GM21528 (cell line): ENCODE data around the gene ITPR2.

Experiments
- ATAC-seq: cut with Tn5 transposase; IDR thresholded peaks from one replicate; pipeline ENCODE4 v1.9.1; 2021; ENCODE audit warnings: mild to moderate bottlenecking, moderate library complexity; ENCODE audit not compliant: unreplicated experiment, low FRiP score

The ITPR2 gene

DNA sequence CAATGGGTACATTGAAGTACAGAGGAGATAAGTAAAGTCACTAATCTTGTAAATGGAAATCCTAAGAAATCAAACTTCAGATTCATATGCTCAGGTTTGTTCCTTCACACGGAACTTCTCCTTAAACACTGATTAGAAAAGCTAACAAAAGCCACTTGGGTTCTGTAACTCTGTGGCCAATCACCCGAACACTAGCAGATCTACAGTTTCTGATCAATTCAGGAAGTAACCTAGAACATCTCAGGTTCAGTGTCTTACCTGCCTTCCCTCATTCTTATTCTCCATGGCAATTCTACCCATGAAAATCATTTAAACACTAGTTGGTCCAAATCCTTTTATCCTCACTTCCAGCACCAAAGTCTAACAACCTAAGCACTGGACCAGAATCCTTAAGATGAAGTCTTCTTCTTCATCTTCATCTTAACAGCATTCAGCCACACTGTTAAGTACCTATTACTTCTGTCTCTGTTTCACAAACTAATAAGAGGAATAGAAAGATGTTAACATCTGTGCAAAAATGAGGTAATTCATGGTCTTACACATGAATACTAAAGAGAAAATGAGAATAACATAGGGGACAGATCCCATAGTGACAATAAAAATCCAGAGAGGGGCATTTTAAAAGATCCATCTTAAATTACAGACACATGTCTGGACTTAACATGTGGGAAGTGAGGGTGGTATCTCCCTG is 453.1 kb downstream of the ITPR2 start:
- ATAC-seq, result no peak

DNA sequence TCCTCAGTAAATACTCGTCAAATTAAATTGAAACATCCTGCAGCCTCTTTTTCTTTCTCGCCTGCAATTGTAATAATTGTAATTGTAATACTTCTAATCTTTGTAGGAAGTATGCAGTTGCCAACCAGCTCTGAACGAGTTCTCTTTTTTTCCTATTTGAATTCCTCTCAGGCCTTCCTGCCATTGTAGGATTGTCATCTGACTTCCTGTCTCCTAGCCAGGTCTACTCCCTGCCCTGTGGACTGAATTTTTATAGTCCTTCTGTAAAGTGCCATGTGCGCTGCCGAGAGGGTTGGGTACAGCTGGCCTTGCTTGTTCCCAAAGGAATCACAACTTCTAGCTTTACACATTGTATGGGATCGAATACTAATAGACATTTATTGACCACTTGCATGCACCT is 454.3 kb downstream of the ITPR2 start:
- no peak for ATAC-seq

DNA sequence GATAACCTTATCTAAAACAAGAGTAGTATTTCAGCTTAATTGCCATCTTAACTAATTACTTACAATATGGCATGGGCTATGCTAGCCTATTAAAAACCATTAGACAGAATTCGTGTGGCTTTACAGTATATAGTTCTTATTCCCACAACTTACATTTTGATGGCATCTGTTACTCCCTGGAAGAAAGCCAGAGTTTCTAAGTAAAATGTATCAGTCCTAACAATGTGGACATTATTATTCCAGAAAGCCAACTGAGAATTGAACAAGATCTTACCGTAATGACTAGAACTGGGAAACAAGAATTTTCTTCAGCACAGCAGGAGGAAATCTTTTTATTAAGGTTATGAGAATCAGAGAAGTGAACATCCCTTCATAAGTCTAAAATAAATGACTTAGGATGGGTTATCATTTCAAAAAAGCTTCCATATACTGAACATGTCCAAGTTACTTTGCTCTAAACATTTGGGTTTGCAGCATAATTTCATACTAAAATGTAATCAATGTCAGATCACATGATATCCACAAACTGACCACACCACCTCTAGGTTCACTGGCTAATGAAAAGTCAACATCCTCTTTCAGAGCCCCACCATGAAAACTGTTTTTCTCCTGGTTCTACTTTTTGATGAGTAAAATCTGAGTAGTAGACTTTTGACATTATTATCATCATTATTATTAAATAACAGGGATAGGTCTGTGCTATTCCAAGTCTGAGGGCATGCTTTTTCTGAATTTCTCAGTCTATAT is 457.9 kb downstream of the ITPR2 start:
- ATAC-seq, result no peak

DNA sequence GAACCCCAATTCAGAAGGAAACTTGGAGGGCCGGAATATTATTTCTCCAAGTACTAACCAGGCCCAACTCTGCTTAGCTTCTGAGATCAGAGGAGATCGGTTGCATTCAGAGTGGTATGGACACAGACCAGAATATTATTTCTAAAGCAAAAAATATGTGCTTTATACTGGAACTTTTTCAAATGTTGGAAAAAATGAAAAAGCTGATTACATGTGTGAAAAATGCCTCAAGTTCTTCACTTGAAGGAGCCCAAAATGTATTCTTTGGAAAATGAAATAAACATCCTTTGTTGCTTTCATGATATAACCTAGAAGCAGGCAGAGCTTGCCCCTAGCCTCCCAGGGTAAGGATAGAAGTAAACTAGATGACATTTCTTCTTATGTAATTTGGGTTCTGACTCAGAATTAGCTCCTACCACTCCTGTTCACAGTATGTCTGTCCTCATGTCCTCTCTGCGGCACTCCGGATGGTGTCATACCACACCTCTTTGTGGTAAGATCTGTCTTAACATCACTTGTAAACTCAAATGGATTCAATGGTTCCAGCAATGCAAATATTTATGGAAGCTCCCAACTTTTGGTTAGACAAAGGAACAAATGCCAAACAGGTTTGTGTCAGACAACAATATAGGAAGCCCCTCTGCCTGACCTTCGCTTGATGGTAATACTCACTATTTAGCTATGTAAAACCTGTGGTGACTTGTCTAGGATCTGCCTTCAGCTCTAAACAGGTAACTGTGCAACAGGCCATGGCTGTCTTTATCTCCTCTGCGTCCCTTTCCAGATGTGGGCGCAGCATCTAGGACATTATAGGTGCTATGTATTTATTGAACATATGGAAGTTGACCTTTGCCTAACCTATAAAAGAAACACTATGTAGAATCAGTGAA is 459.1 kb downstream of the ITPR2 start:
- no peak for ATAC-seq

DNA sequence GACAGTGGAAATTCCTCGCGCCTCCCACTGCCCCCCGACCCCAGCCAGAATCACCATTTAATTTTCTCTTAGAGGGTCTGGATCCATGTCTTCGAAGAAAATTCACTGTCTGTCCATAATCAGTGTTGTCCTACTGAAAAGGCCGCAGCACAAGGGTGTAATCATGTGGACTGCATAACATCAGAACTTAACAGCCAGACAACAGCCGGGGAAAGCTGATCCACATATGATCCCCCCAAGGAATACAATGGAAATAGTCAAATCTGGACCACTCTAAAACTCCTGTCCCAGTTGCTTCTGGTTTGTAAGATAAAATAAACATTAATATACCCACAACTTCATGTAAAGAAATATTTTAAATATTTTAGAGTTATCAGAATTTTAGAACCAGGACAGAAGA is 460.1 kb downstream of the ITPR2 start:
- no peak for ATAC-seq

DNA sequence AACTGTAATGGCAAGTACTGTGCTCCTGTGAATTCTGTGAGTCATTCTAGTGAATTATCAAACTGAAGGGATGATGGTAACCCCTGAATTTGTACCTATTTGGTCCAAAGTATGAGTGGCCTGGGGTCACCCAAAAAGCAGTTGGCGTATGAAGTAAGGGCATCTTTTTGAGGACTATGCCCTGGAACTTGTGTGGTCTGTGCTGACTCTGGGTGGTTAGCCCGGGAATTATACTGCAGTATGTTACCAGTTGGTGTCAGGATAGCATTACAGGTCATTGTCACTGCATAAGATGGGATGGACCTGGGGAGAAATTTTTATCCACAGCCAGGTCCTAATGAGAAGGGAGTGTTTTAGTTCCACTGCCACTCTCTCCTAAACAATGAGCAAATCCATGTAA is 462.9 kb downstream of the ITPR2 start:
- no peak for ATAC-seq

DNA sequence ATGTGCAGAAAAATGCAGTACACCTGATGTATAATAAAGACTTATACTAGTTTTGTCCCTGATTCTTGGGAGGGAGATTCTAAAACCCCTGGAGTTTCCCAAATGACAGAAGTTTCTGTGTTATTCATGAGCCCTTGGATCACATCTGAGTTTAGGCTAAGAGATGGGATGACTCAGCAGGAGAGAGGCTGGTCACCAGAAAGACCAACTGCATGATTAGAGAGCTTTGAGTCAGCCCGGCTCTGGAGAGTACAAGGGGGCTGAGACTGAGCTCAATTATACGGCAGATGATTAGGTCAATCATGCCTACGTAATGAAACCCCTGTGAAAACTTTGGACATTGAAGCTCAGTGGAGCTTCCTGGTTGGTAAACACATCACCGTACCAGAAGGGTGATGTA is 463.4 kb downstream of the ITPR2 start:
- ATAC-seq, result no peak

DNA sequence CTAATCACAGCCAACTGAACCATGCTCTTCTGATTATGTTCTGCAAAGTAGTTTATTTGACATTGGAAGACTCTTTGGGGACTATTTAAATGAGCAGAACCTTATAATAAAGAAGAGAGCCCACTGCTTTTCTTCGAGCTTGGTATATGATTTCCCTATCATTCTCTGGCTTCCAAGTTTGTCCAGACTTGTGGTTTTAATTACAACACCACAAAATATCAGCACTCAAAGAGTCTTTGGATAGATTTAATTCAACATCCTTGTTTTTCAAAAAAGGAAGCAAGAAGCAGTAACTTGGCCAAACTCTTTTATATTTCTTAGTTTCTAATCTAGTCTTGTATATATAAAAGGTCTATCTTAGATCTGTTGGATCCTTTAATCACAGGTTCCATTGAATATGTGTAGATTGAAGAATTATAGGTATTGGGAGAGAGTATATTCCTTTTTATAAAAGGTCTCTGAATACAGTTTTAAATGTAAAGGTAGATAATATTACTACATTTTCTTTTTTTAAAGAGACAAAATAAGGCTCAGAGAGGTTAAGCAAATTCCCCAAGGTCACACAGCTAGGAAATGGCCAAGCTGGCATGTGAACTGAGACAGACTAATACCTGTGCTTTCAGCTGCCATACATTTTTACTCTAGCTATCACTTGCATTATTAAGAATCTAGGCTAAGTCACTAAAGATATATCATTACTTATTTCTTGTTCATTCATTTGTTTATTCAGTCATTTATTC is 464.8 kb downstream of the ITPR2 start:
- ATAC-seq, result no peak

DNA sequence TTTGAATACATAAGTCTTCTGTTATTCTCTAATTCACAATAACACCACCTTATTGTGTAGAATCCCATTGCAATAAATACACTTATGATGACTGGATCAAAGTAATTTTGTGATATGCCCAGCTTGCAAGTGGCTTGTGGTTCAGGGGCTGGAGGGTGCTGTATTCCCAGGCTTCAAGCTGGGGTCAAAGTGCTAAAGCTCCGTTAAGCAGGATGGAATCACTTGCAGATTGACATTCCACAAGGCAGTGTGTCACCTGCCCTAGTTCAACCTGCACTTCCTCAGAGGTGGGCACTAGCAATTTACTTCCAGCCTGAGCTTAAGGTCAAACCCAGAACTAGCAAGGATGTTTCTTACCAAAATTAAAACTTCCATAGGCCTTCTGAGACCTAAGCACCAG is 471.0 kb downstream of the ITPR2 start:
- ATAC-seq, result no peak

DNA sequence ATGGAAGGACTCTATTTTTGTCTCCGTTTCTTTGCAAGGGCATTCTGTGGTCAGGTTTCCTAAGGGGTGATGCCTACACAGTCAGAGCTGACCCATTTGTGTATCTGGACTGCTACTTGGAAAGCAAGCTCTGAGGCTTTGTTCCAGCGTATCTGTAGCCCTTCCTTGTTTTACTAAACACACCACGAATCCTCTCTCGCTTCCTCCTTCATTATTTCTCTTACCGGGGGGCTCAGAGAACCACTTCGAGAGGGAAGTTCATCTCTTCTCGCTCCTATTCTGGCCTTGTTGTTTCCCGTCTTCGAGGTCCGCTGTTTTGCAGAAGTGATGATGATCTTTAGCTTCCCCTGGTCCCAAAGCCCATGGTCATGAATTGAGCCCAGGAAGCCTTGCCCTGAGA is 472.9 kb downstream of the ITPR2 start:
- ATAC-seq, result no peak

DNA sequence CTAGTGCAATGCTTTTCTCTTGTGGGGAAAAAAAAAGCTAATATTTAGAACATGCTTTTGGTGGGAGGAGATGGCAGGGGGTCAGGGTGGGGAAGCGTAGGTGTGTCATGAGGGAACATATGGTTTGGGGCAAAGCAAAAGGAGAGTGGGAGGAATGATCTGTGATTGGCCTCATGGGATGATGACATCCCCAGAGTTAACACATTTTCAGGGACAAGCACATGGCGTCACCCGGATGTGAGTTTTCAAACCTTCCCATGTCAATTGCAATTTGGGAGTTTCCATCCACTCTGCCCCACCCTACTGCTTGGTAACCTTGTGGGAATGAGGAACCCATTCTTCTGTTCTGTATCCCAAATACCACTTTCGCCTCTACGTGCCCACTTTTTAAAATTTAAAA is 473.4 kb downstream of the ITPR2 start:
- no peak for ATAC-seq

DNA sequence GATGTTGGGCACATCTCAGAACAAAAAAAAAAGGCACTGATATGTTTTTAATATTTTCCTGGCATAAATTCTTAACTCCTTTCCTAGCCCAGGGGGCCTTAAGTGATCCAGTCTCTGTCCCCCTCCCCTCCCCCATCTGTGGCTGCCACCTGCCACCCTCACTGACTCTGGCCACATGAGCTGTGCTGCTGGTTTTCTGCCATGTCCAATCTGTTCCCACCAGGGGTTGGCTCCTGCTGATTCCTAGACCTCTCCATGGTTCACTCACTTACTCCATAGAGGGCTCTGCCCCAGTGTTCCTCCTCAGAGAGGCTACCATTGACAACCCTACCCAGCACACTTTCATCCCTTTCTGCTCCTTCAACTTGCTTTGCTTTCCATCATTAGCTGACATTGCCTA is 474.3 kb downstream of the ITPR2 start:
- no peak for ATAC-seq

DNA sequence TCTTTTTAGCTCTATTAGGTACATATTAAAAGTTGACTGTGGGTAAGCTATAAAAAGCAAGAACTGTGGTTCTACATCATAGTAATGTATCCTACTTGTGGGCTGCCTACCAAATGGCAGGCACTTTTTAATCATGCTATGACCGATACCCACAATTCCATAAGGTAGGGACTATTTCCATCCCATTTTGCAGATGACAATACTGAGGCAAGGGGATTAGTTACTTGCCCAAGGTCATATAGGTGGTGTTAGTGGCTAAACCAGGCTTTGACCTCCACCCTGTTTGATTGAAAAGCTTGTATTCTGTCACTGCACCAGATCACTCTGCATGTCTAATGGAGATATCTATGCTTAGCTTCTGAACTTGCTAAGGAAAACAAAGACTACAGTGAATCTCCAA is 485.7 kb downstream of the ITPR2 start:
- no peak for ATAC-seq

DNA sequence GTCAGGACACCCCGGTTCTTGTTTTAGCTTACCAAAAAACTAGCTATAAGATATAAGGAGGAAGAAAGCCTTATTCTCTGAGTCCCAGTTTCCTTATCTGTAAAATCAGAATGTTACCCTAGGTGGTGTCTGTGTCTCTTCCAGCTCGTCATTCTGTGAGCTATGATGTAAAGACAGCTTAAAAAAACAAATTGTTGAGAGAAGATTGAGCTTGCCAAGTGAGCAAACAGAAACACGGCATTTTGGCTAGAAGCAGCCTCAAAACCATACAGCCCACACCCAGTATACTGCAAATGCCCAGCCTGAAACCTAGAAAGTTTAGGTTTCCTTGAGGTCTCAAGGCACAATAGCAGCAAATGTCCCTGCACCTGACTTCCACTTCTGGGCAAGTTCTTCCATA is 486.3 kb downstream of the ITPR2 start:
- ATAC-seq, result no peak

DNA sequence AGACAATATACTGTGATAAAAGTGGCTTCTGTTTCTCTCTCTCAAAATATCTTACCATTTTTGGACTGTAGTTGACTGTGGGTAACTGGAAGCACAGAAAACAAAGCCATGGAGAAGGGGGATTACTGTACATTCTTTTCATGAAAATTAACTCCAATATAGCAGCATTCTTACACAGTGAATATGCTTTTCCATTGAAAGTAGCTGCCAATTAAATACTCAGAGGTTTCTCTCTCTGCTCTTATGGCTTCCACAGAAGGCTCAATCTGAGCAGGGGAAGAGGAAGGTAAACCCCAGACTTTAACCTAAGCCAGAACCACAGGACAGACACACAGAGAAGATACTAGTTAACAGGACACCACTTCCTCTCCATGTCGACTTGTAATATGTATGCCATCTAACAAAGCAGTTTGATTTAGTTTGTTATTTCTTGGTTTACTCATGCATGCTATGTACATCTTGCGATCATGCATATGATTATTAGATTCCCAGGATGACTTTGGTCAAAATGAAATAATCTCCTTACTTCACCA is 487.5 kb downstream of the ITPR2 start:
- no peak for ATAC-seq

DNA sequence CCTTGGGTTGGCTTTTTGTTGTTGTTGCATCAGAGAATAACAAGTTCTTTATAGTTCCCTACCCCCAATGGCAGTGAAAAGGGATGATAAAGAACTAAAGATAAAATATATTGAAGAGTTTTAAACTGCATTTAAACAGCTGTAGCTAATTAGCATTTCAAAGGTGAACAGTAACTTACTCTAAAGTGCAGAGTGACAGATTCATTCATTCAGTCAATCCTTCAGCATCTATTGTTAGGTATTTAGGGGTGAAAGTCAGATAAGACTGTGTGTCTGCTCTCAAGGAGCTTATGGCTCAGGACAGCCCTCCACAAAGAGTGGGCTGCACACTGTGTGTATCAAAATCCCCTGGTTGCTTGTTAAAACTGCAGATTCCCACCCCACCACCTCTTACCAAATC is 491.5 kb downstream of the ITPR2 start:
- ATAC-seq, result no peak

DNA sequence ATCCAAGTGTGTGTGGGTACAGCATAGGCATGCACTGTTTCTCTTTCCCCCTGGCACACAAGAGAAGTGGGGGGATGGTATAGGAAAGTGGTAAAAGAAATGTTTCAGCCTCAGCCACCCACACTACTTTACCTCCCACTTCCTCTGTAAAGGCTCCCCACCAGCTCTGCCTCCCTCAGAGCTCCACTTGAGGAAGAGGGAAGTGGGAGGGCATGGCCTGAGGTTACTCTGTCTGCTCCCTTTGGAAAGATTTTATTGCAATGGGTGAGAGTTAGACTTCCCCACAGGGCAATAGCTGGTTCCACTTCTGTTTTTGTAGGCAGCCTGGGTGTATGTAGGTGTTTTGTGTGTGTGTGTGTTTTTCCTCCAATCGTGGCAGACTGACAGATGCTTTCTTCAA is 492.3 kb downstream of the ITPR2 start:
- peak; percentile 73 for ATAC-seq

DNA sequence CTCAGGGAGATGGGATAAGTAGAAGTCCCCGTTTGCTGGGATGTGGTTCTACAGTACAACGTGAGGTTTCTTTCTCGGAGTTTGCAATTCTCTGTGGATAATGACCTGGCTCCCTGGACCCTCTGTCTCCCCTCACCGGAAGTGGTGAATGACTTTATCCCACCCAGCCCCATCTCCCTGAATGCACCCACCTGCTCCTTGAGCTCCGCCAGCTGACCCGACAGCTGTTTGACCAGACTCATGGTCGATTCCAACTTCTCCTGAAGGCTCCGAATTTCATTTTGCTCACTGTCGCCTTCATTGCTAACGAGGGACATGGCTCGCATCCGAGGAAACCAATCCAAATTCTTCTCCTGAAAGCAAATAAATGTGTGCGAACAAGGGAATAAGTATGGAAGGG is 493.0 kb downstream of the ITPR2 start:
- no peak for ATAC-seq

DNA sequence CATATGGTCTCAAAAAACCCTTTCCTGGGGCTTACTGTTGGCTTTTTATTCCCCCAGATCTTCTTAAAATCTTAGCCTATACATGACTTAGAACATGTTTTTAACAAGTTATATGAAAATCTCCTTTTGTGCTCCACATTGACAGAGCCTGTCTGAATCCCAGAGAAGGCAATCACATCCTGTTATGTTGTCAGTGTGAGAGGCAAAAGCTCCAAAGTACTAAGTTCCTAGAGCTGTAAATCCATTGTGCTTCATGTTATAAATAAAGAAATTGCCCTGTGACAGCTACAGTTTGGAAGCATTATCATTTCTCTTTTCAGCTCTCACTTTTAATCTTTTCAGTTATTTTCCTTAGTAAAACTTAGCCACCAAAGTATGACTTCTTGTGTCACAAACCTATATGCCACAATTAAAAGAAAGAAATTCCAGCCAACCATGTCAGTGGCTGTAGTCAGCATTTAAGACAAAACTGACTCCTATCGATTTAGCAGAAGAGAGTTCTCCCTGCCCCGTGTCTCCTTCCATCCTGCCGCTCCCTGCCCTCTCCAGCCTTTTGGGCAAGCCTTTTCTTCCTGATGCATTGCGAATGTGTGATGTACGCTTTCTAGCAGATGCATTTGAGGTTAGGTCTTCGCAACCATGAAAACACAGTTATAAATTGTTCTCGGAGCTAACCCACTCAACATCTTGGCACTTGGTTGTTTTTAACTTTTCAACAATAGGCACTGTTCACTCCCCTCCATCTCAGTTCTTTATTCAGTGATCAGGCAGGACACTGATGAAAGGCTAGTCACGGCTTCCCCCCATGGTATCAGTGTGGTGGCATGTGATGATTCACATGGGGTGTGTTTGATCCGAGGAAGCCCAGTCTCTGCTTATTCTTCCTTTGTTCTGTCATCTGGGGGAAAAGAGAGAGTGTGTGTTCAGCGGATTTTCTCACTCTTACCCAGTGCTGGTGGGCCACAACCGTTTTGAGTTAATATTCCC is 494.1 kb downstream of the ITPR2 start:
- no peak for ATAC-seq
